GM23248 (cell line): Measurements from ENCODE around the gene RNU1-1. TPM values are rescaled to one million over a fixed set of nuclear protein-coding genes. Genes with fewer than 3 reads are reported as not detected.
A peak's percentile ranks its signal among the peaks of the same experiment; 100 is the strongest.
"Not testable (repeated sequence)": the region's sequence is repeated elsewhere in the genome, so short reads cannot be mapped to it uniquely, and the experiment has no call there.

Source experiments
- DNase-seq: peaks from one replicate; pipeline ENCODE4 v3.0.0-alpha.2; 2015
- H2AFZ ChIP-seq: fragments of 200-600 bp; sonication (generic); 2 replicates; pipeline ENCODE4 v1.6.1; 2016; ENCODE audit warnings: antibody characterized with exemption
- H3F3A ChIP-seq: fragments of 200-600 bp; sonication (generic); 2 replicates; pipeline ENCODE4 v1.6.1; 2016; ENCODE audit warnings: mild to moderate bottlenecking, antibody characterized with exemption, mixed run types; ENCODE audit not compliant: insufficient read depth
- H3K27ac ChIP-seq: fragments of 200-600 bp; sonication (generic); 2 replicates; pipeline ENCODE4 v1.5.1; 2016; ENCODE audit warnings: mild to moderate bottlenecking
- H3K27me3 ChIP-seq: fragments of 200-600 bp; sonication (generic); replicated peaks from 2 replicates; pipeline ENCODE4 v1.6.1; 2016; ENCODE audit warnings: mild to moderate bottlenecking; ENCODE audit not compliant: insufficient read depth
- H3K36me3 ChIP-seq: fragments of 200-600 bp; sonication (generic); 2 replicates; pipeline ENCODE4 v1.6.1; 2016; ENCODE audit warnings: low read depth, mild to moderate bottlenecking
- H3K4me1 ChIP-seq: fragments of 200-600 bp; sonication (generic); 2 replicates; pipeline ENCODE4 v1.6.1; 2016; ENCODE audit warnings: mild to moderate bottlenecking; ENCODE audit not compliant: insufficient read depth
- H3K4me2 ChIP-seq: fragments of 200-600 bp; sonication (generic); one replicate; pipeline ENCODE4 v1.6.1; 2016; ENCODE audit warnings: mild to moderate bottlenecking; ENCODE audit not compliant: unreplicated experiment
- H3K4me3 ChIP-seq: fragments of 200-600 bp; sonication (generic); 2 replicates; pipeline ENCODE4 v1.5.1; 2016; ENCODE audit warnings: mild to moderate bottlenecking
- H3K79me2 ChIP-seq: fragments of 200-600 bp; sonication (generic); 2 replicates; pipeline ENCODE4 v1.6.1; 2016; ENCODE audit warnings: mild to moderate bottlenecking; ENCODE audit not compliant: insufficient read depth
- H3K9ac ChIP-seq: fragments of 200-600 bp; sonication (generic); 2 replicates; pipeline ENCODE4 v1.6.1; 2016; ENCODE audit warnings: mild to moderate bottlenecking
- H3K9me2 ChIP-seq: fragments of 200-600 bp; sonication (generic); 2 replicates; pipeline ENCODE4 v1.6.1; 2016; ENCODE audit warnings: mixed run types, mild to moderate bottlenecking, moderate library complexity; ENCODE audit not compliant: insufficient read depth
- H3K9me3 ChIP-seq: fragments of 200-600 bp; sonication (generic); one replicate; pipeline ENCODE4 v1.6.1; 2017; ENCODE audit warnings: low read depth
- H4K20me1 ChIP-seq: fragments of 200-600 bp; sonication (generic); 2 replicates; pipeline ENCODE4 v1.6.0; 2016; ENCODE audit not compliant: insufficient read depth
- WGBS, 2 experiments: methylation state at CpG; one replicate each; pipeline ENCODE4 v1.1.6; 2015 to 2017; ENCODE audit warnings: low lambda C conversion rate in 2 of 2, low coverage in 1 of 2; ENCODE audit errors: missing lambda C conversion rate in 2 of 2; 5-methylcytosine and 5-hydroxymethylcytosine counted together
- in situ Hi-C: fragments of 300-500 bp; cut with MboI; formaldehyde crosslinking; loops from 2 replicates; pipeline ENCODE4 v1.15.0; 2020
- polyA plus RNA-seq: library from polyadenylated mRNA; unstranded; fragments of >200 nt; fragmentation: Nextera tagmentation; extraction: Ambion mirVana; gene quantifications from 2 replicates; pipeline ENCODE4 v1.2.1, GENCODE V29; 2016
- total RNA-seq: library from RNA; depleted of rRNA; stranded (reverse); fragments of >200 nt; shearing (Covaris generic); gene quantifications from 2 replicates; pipeline ENCODE4 v1.2.3, GENCODE V29; 2014

RNU1-1 gene
- total and polyA plus RNA-seq, 2 experiments from 2014 or later = not detected

- WGBS, 2 experiments = 8 to 11% methylated on average over 24 to 34 of the region's 34 CpGs
- H3K4me3 ChIP-seq, H3K9me2 ChIP-seq, H3K27ac ChIP-seq, DNase-seq, H4K20me1 ChIP-seq, H3K36me3 ChIP-seq, H2AFZ ChIP-seq, H3K4me2 ChIP-seq, H3K4me1 ChIP-seq, H3K79me2 ChIP-seq, in situ Hi-C loops, H3F3A ChIP-seq, H3K9ac ChIP-seq, H3K9me3 ChIP-seq: not testable (repeated sequence)
- peaks cover 19% of the 10 kb centered on the region for H3K27me3 ChIP-seq
Observed at GRCh38 chr1:16535487-16535886, 21.4 kb upstream of the RNU1-1 start.

- H4K20me1 ChIP-seq, H3K4me1 ChIP-seq, H3F3A ChIP-seq, H3K9me3 ChIP-seq, H3K27ac ChIP-seq, H3K36me3 ChIP-seq, in situ Hi-C loops, H3K9ac ChIP-seq, H3K9me2 ChIP-seq, H3K4me2 ChIP-seq, H2AFZ ChIP-seq, H3K4me3 ChIP-seq, H3K79me2 ChIP-seq: not testable (repeated sequence)
- peaks cover 17% of the 10 kb centered on the region for H3K27me3 ChIP-seq
- DNase-seq = peak; percentile 35
- WGBS, 2 experiments = 4% methylated on average over 36 of the region's 43 CpGs
Observed at GRCh38 chr1:16534829-16535456, 20.9 kb upstream of the RNU1-1 start.

GRCh38 chr1:16534239-16534828 is 20.2 kb upstream of the RNU1-1 start:
- H3K4me2 ChIP-seq, H4K20me1 ChIP-seq, H3K4me1 ChIP-seq, H3K9me3 ChIP-seq, DNase-seq, H3K27ac ChIP-seq, H3K36me3 ChIP-seq, H3K4me3 ChIP-seq, in situ Hi-C loops, H3K9ac ChIP-seq, H2AFZ ChIP-seq, H3F3A ChIP-seq, H3K9me2 ChIP-seq, H3K79me2 ChIP-seq: not testable (repeated sequence)
- peaks cover 17% of the 10 kb centered on the region for H3K27me3 ChIP-seq
- 9 to 14% methylated on average over 33 to 38 of the region's 44 CpGs for WGBS, 2 experiments

GRCh38 chr1:16532235-16532991 is 18.3 kb upstream of the RNU1-1 start:
- H3K9me3 ChIP-seq, H3K9ac ChIP-seq, H4K20me1 ChIP-seq, H3K4me3 ChIP-seq, in situ Hi-C loops, H2AFZ ChIP-seq, H3F3A ChIP-seq, DNase-seq, H3K4me2 ChIP-seq, H3K4me1 ChIP-seq, H3K9me2 ChIP-seq, H3K27ac ChIP-seq, H3K36me3 ChIP-seq, H3K79me2 ChIP-seq: not testable (repeated sequence)
- 10 to 14% methylated on average over 21 to 27 of the region's 32 CpGs for WGBS, 2 experiments
- H3K27me3 ChIP-seq = peaks cover 29% of the 10 kb centered on the region

- H3K9me2 ChIP-seq, DNase-seq, H3K79me2 ChIP-seq, H3F3A ChIP-seq, H3K4me1 ChIP-seq, H3K4me2 ChIP-seq, H3K9ac ChIP-seq, in situ Hi-C loops, H3K36me3 ChIP-seq, H2AFZ ChIP-seq, H3K4me3 ChIP-seq, H4K20me1 ChIP-seq, H3K9me3 ChIP-seq, H3K27ac ChIP-seq: not testable (repeated sequence)
- 59 to 67% methylated on average over 3 of the region's 3 CpGs for WGBS, 2 experiments
- peaks cover 28% of the 10 kb centered on the region for H3K27me3 ChIP-seq
Observed at GRCh38 chr1:16528338-16528737, 14.3 kb upstream of the RNU1-1 start.

- H4K20me1 ChIP-seq, H3K9ac ChIP-seq, H3K27ac ChIP-seq, H3K4me3 ChIP-seq, H3K4me1 ChIP-seq, H3K36me3 ChIP-seq, H3K4me2 ChIP-seq, H3K79me2 ChIP-seq, H3K9me3 ChIP-seq, in situ Hi-C loops, H3K9me2 ChIP-seq, H2AFZ ChIP-seq, DNase-seq, H3F3A ChIP-seq: not testable (repeated sequence)
- peaks cover 27% of the 10 kb centered on the region for H3K27me3 ChIP-seq
Observed at GRCh38 chr1:16525769-16526168, 11.7 kb upstream of the RNU1-1 start.

GRCh38 chr1:16521679-16522078 is 7.6 kb upstream of the RNU1-1 start:
- H3K4me3 ChIP-seq, DNase-seq, H3K4me1 ChIP-seq, H3K36me3 ChIP-seq, H3K4me2 ChIP-seq, H3K9ac ChIP-seq, H3K9me3 ChIP-seq, H3K79me2 ChIP-seq, H3K27ac ChIP-seq, in situ Hi-C loops, H3F3A ChIP-seq, H4K20me1 ChIP-seq, H2AFZ ChIP-seq, H3K9me2 ChIP-seq: not testable (repeated sequence)
- 37 to 50% methylated on average over 5 of the region's 5 CpGs for WGBS, 2 experiments
- H3K27me3 ChIP-seq = peaks cover 26% of the 10 kb centered on the region
